Activated T-cell treated with anti-CD3 and anti-CD28 coated beads, Interleukin-2, amount 50 U/mL, for 24 hours (primary cell): Measurements from ENCODE around the gene COQ5.

ENCODE experiments used
- DNase-seq: peaks from one replicate; pipeline ENCODE4 v3.0.0-alpha.2; 2020
- H3K27ac Mint-ChIP-seq: 2 replicates; pipeline ENCODE4 v1.8.0; 2020; ENCODE audit warnings: mild to moderate bottlenecking, mixed read lengths
- H3K27me3 Mint-ChIP-seq: 2 replicates; pipeline ENCODE4 v1.8.0; 2020; ENCODE audit warnings: mixed read lengths
- H3K36me3 Mint-ChIP-seq: 2 replicates; pipeline ENCODE4 v1.8.0; 2020; ENCODE audit warnings: low read depth, mixed read lengths
- H3K4me1 Mint-ChIP-seq: 2 replicates; pipeline ENCODE4 v1.8.0; 2020; ENCODE audit warnings: low read depth, mixed read lengths
- H3K4me3 Mint-ChIP-seq: 2 replicates; pipeline ENCODE4 v1.8.0; 2020; ENCODE audit warnings: mild to moderate bottlenecking, moderate library complexity, mixed read lengths
- H3K9me3 Mint-ChIP-seq: 2 replicates; pipeline ENCODE4 v1.8.0; 2020; ENCODE audit warnings: mixed read lengths

COQ5 gene

GRCh38 chr12:120528861-120529525, at the start of gene COQ5:
Gene COQ5 (minus strand): TSS chr12:120529158. CDS start chr12:120529141, 17 bp downstream.
- no peaks in the 10 kb centered on the region for H3K27me3 Mint-ChIP-seq
- H3K4me3 Mint-ChIP-seq, result peak within 1 kb of the TSS; percentile 97
- H3K27ac Mint-ChIP-seq, result peak within 1 kb of the TSS; percentile 98
- H3K9me3 Mint-ChIP-seq, result no peaks in the 10 kb centered on the region
- peak; percentile 89 for DNase-seq
- H3K36me3 Mint-ChIP-seq, result peaks cover 19% of the 10 kb centered on the region
- peaks cover 28% of the 10 kb centered on the region for H3K4me1 Mint-ChIP-seq

- H3K4me3 Mint-ChIP-seq, result no peak overlapping the region
- H3K4me1 Mint-ChIP-seq, result peaks cover under 1% of the 10 kb centered on the region
- no peaks in the 10 kb centered on the region for H3K27me3 Mint-ChIP-seq
- no peaks in the 10 kb centered on the region for H3K9me3 Mint-ChIP-seq
- H3K27ac Mint-ChIP-seq, result peak overlapping the region; percentile 73
- peaks cover 99% of the 10 kb centered on the region for H3K36me3 Mint-ChIP-seq
- DNase-seq, result no peak
These were observed 45.1 kb upstream of the COQ5 start for GRCh38 chr12:120574106-120574505.

- Mint-ChIP-seq H3K4me3 (no peak overlapping the region), H3K4me1 (no peaks in the 10 kb centered on the region), H3K27ac (peak overlapping the region; percentile 73), H3K36me3 (peaks cover 99% of the 10 kb centered on the region), H3K9me3 (no peaks in the 10 kb centered on the region), H3K27me3 (no peaks in the 10 kb centered on the region)
- no peak for DNase-seq
These were observed 44.6 kb upstream of the COQ5 start for GRCh38 chr12:120573560-120573959.

- H3K4me1 Mint-ChIP-seq, result no peaks in the 10 kb centered on the region
- H3K36me3 Mint-ChIP-seq, result peaks cover 97% of the 10 kb centered on the region
- H3K27ac Mint-ChIP-seq, result peak overlapping the region; percentile 37
These were observed 42.3 kb upstream of the COQ5 start for GRCh38 chr12:120571299-120571698.

GRCh38 chr12:120563495-120563894, 34.5 kb upstream of the COQ5 start:
- Mint-ChIP-seq H3K27ac (peak overlapping the region; percentile 61), H3K36me3 (peaks cover 94% of the 10 kb centered on the region)

More at GRCh38 chr12:120571299-120571698, 42.3 kb upstream of the COQ5 start:
- no peaks in the 10 kb centered on the region for H3K27me3 Mint-ChIP-seq
- DNase-seq, result no peak
- no peak overlapping the region for H3K4me3 Mint-ChIP-seq
- no peaks in the 10 kb centered on the region for H3K9me3 Mint-ChIP-seq

GRCh38 chr12:120562906-120563305, 33.9 kb upstream of the COQ5 start:
- Mint-ChIP-seq H3K27ac (peak overlapping the region; percentile 61), H3K27me3 (no peaks in the 10 kb centered on the region), H3K9me3 (no peaks in the 10 kb centered on the region), H3K36me3 (peaks cover 94% of the 10 kb centered on the region), H3K4me1 (no peaks in the 10 kb centered on the region), H3K4me3 (no peak overlapping the region)
- no peak for DNase-seq

More at GRCh38 chr12:120563495-120563894, 34.5 kb upstream of the COQ5 start:
- H3K4me3 Mint-ChIP-seq, result no peak overlapping the region
- no peaks in the 10 kb centered on the region for H3K9me3 Mint-ChIP-seq
- DNase-seq, result no peak
- H3K27me3 Mint-ChIP-seq, result no peaks in the 10 kb centered on the region
- H3K4me1 Mint-ChIP-seq, result no peaks in the 10 kb centered on the region

- DNase-seq, result no peak
- Mint-ChIP-seq H3K27me3 (no peaks in the 10 kb centered on the region), H3K27ac (peak overlapping the region; percentile 66), H3K4me3 (no peak overlapping the region), H3K4me1 (peaks cover 8% of the 10 kb centered on the region), H3K36me3 (peaks cover 87% of the 10 kb centered on the region), H3K9me3 (no peaks in the 10 kb centered on the region)
These were observed 28.6 kb upstream of the COQ5 start for GRCh38 chr12:120557589-120557988.

- Mint-ChIP-seq H3K4me3 (no peak overlapping the region), H3K27ac (peak overlapping the region; percentile 64), H3K36me3 (peaks cover 72% of the 10 kb centered on the region), H3K9me3 (no peaks in the 10 kb centered on the region), H3K27me3 (no peaks in the 10 kb centered on the region), H3K4me1 (peaks cover 13% of the 10 kb centered on the region)
- DNase-seq, result no peak
These were observed 25.7 kb upstream of the COQ5 start for GRCh38 chr12:120554678-120555077.

GRCh38 chr12:120546050-120546386, 17.1 kb upstream of the COQ5 start:
- no peak overlapping the region for H3K4me3 Mint-ChIP-seq
- H3K4me1 Mint-ChIP-seq, result peaks cover 25% of the 10 kb centered on the region
- peaks cover 34% of the 10 kb centered on the region for H3K36me3 Mint-ChIP-seq
- DNase-seq, result no peak
- no peaks in the 10 kb centered on the region for H3K27me3 Mint-ChIP-seq
- peak overlapping the region; percentile 62 for H3K27ac Mint-ChIP-seq
- no peaks in the 10 kb centered on the region for H3K9me3 Mint-ChIP-seq

GRCh38 chr12:120544691-120545090, 15.7 kb upstream of the COQ5 start:
- no peaks in the 10 kb centered on the region for H3K27me3 Mint-ChIP-seq
- no peak overlapping the region for H3K4me3 Mint-ChIP-seq
- H3K4me1 Mint-ChIP-seq, result peaks cover 36% of the 10 kb centered on the region
- H3K36me3 Mint-ChIP-seq, result peaks cover 44% of the 10 kb centered on the region
- DNase-seq, result no peak
- H3K9me3 Mint-ChIP-seq, result no peaks in the 10 kb centered on the region
- H3K27ac Mint-ChIP-seq, result no peak overlapping the region

GRCh38 chr12:120542166-120542565, 13.2 kb upstream of the COQ5 start:
- Mint-ChIP-seq H3K36me3 (peaks cover 69% of the 10 kb centered on the region), H3K27ac (peak overlapping the region; percentile 68), H3K4me1 (peaks cover 61% of the 10 kb centered on the region), H3K4me3 (no peak overlapping the region), H3K27me3 (no peaks in the 10 kb centered on the region), H3K9me3 (no peaks in the 10 kb centered on the region)
- DNase-seq, result no peak

- DNase-seq, result no peak
- H3K36me3 Mint-ChIP-seq, result peaks cover 86% of the 10 kb centered on the region
- H3K4me1 Mint-ChIP-seq, result peaks cover 68% of the 10 kb centered on the region
- H3K9me3 Mint-ChIP-seq, result no peaks in the 10 kb centered on the region
- no peak overlapping the region for H3K4me3 Mint-ChIP-seq
- H3K27me3 Mint-ChIP-seq, result no peaks in the 10 kb centered on the region
- H3K27ac Mint-ChIP-seq, result peak overlapping the region; percentile 85
These were observed 11.5 kb upstream of the COQ5 start for GRCh38 chr12:120540445-120540844.

GRCh38 chr12:120539303-120539702, 10.3 kb upstream of the COQ5 start:
- Mint-ChIP-seq H3K9me3 (no peaks in the 10 kb centered on the region), H3K27me3 (no peaks in the 10 kb centered on the region), H3K27ac (peak overlapping the region; percentile 85), H3K4me1 (peaks cover 69% of the 10 kb centered on the region), H3K4me3 (peak overlapping the region; percentile 94), H3K36me3 (peaks cover 89% of the 10 kb centered on the region)
- DNase-seq, result no peak

GRCh38 chr12:120538281-120539156, 9.6 kb upstream of the COQ5 start:
- no peak for DNase-seq
- Mint-ChIP-seq H3K27ac (peak overlapping the region; percentile 85), H3K27me3 (no peaks in the 10 kb centered on the region), H3K36me3 (peaks cover 85% of the 10 kb centered on the region), H3K4me1 (peaks cover 66% of the 10 kb centered on the region), H3K4me3 (peak overlapping the region; percentile 94), H3K9me3 (no peaks in the 10 kb centered on the region)

- H3K4me3 Mint-ChIP-seq, result peak overlapping the region; percentile 94
- peak overlapping the region; percentile 85 for H3K27ac Mint-ChIP-seq
- H3K9me3 Mint-ChIP-seq, result no peaks in the 10 kb centered on the region
- peaks cover 82% of the 10 kb centered on the region for H3K36me3 Mint-ChIP-seq
- no peaks in the 10 kb centered on the region for H3K27me3 Mint-ChIP-seq
- no peak for DNase-seq
- H3K4me1 Mint-ChIP-seq, result peaks cover 67% of the 10 kb centered on the region
These were observed 8.9 kb upstream of the COQ5 start for GRCh38 chr12:120537856-120538220.
